Nephron (organoid): ENCODE measurements around the gene SEC61G.
A peak's percentile ranks its signal among the peaks of the same experiment; 100 is the strongest.

ENCODE experiments used
- H3K27ac Mint-ChIP-seq, 3 experiments: 2 replicates each; pipeline ENCODE4 v1.8.0; 2020; ENCODE audit warnings: mixed read lengths in 3 of 3, mild to moderate bottlenecking in 2 of 3, moderate library complexity in 1 of 3
- H3K27me3 Mint-ChIP-seq: 2 replicates; pipeline ENCODE4 v1.8.0; 2021; ENCODE audit warnings: low read depth, mild to moderate bottlenecking, moderate library complexity, mixed read lengths
- H3K36me3 Mint-ChIP-seq: 2 replicates; pipeline ENCODE4 v1.8.0; 2020; ENCODE audit warnings: low read depth, mixed read lengths
- H3K4me1 Mint-ChIP-seq: 2 replicates; pipeline ENCODE4 v1.8.0; 2020; ENCODE audit warnings: mixed read lengths
- H3K4me3 Mint-ChIP-seq, 3 experiments: 2 replicates each; pipeline ENCODE4 v1.8.0; 2020; ENCODE audit warnings: mild to moderate bottlenecking in 3 of 3, mixed read lengths in 3 of 3, moderate library complexity in 2 of 3
- H3K9me3 Mint-ChIP-seq: 2 replicates; pipeline ENCODE4 v1.8.0; 2020; ENCODE audit warnings: mixed read lengths
- CTCF ChIP-seq, 3 experiments: fragments of 200-600 bp; sonication (generic); IDR thresholded peaks; one replicate each; pipeline ENCODE4 v1.5.0; 2021; ENCODE audit warnings: antibody characterized with exemption in 3 of 3; ENCODE audit not compliant: unreplicated experiment in 3 of 3

The SEC61G gene

GRCh38 chr7:54778166-54778565, 19.2 kb upstream of the SEC61G start:
- Mint-ChIP-seq H3K36me3 (no peaks in the 10 kb centered on the region), H3K4me1 (peaks cover 10% of the 10 kb centered on the region), H3K9me3 (peaks cover 9% of the 10 kb centered on the region)

DNA sequence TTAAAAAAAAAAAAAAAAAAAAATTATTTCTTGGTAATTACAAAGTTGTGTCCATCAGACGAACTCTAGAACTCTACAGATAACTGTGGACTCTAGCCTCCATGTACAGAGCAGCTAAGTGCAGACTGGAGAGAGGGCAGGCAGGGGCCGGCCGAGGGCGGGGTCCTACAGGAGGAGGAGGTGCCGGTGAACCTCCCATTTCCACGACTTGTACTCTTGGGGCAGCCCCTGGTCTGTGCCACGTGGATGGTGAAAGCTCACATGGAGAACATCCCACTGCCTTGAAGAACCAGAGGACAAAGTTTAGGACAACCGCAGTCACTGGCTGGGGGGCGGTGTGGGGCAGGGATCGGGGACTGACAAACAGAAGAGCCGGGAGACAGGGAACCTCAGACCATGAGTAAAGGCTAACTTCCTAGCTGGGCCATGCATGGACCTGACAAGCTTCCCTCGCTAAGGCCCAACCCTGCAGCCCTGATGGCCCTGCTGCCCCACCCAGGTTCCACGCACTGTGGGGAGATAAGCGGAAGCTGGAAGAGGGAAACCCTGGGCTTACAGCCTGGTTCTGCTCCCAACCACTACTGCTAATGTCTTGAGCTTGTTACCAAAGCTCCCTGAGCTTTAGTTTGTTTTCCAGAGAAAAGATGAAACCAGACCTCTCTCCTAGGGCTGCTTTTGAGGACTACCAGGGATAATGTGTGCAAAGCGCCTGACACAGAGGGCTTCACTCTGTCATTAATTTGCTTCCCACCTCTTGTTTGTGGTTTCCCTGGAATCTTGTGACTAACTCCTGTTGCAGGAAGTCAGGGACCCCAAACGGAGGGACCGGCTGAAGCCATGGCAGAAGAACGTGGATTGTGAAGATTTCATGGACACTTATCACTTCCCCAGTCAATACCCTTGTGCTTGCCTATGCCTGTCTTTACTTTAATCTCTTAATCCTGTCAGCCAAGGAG, 16.1 kb upstream of the SEC61G start:
- Mint-ChIP-seq H3K9me3 (peaks cover 9% of the 10 kb centered on the region), H3K27ac (no peak overlapping the region), H3K4me1 (peaks cover 10% of the 10 kb centered on the region), H3K27me3 (peaks cover 18% of the 10 kb centered on the region), H3K4me3 (no peak overlapping the region), H3K36me3 (no peaks in the 10 kb centered on the region)
- TF ChIP-seq CTCF (IDR thresholded peaks at IDR 0.05; ENCODE audit: unreplicated experiment in 3 of 3): no peak

More at GRCh38 chr7:54778166-54778565, 19.2 kb upstream of the SEC61G start:
- Mint-ChIP-seq H3K4me3 (no peak overlapping the region), H3K27ac (no peak overlapping the region), H3K27me3 (peaks cover 4% of the 10 kb centered on the region)
- no peak for TF ChIP-seq CTCF (IDR thresholded peaks at IDR 0.05; ENCODE audit: unreplicated experiment in 3 of 3)

- peak overlapping the region; percentile 64 to 84 (median 77) for H3K4me3 Mint-ChIP-seq
These were observed 14.7 kb upstream of the SEC61G start for GRCh38 chr7:54773472-54774399.

DNA sequence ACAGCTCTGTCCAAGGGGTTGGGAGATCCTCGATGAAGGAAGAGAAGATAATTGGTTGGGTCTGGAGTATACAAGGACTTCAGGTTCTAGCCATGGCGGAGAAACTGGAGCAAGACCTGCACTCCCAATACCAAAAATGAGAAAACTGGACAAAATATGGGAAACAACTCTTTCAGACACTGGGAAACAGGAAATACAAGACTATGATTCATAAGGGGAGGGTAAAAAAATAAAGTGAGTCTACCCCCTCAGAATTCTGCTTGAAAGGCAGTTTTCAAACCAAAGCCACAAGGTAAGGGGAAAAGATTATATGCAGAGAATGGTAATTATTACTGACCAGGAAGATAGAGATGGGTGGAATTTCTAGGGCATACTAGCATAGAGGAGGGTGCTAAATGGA, 10.2 kb upstream of the SEC61G start:
- TF ChIP-seq CTCF (IDR thresholded peaks at IDR 0.05; ENCODE audit: unreplicated experiment in 3 of 3): no peak
- no peak overlapping the region for H3K27ac Mint-ChIP-seq
- no peaks in the 10 kb centered on the region for H3K36me3 Mint-ChIP-seq
- peaks cover 9% of the 10 kb centered on the region for H3K4me1 Mint-ChIP-seq
- H3K27me3 Mint-ChIP-seq: peaks cover 27% of the 10 kb centered on the region
- no peak overlapping the region for H3K4me3 Mint-ChIP-seq
- peaks cover 2% of the 10 kb centered on the region for H3K9me3 Mint-ChIP-seq

More at GRCh38 chr7:54773472-54774399, 14.7 kb upstream of the SEC61G start:
- Mint-ChIP-seq H3K36me3 (no peaks in the 10 kb centered on the region), H3K27me3 (peaks cover 21% of the 10 kb centered on the region), H3K27ac (peak overlapping the region; percentile 49 to 67 (median 67)), H3K4me1 (peaks cover 10% of the 10 kb centered on the region), H3K9me3 (peaks cover 9% of the 10 kb centered on the region)
- peak; percentile 93 to 97 (median 94) for TF ChIP-seq CTCF (IDR thresholded peaks at IDR 0.05; ENCODE audit: unreplicated experiment in 3 of 3)

- TF ChIP-seq CTCF (IDR thresholded peaks at IDR 0.05; ENCODE audit: unreplicated experiment in 3 of 3): no peak
- Mint-ChIP-seq H3K4me3 (no peak overlapping the region), H3K27me3 (peaks cover 12% of the 10 kb centered on the region), H3K27ac (no peak overlapping the region), H3K36me3 (no peaks in the 10 kb centered on the region), H3K4me1 (peaks cover 6% of the 10 kb centered on the region), H3K9me3 (no peaks in the 10 kb centered on the region)
These were observed 5.8 kb upstream of the SEC61G start for GRCh38 chr7:54764861-54765260.
